Activated CD4-positive, alpha-beta T cell treated with anti-CD3 and anti-CD28 coated beads for 24 hours (primary cell): ENCODE measurements around the gene ANTXR2.
"Not testable (repeated sequence)": the region's sequence is repeated elsewhere in the genome, so short reads cannot be mapped to it uniquely, and the experiment has no call there.

Experiments
- DNase-seq, 2 donors: peaks; one replicate each; pipeline ENCODE4 v3.0.0-alpha.2; 2020; ENCODE audit warnings: low read depth in 2 of 2

Gene ANTXR2

GRCh38 chr4:79918292-79918691 is 154.7 kb downstream of the ANTXR2 start:
- no peak for DNase-seq

DNA sequence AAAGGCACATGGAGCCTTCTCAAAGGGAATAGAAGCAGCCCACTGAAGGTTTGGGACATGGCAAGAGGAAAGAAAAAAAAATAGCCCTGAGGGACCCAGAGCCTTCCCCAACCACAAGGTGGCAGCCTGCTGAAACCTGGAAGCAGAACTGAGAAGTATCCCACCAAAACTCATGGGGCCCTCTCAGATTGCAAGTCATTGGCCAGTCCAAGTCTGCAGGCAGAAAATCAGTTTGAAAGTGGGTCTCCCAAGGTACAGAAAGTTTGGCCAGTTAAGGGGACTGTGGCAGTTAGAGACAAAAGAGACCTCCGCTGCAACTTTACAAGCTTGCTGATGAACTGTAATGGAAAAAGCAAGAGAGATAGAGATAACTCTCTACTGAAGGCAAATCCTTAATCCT is 155.8 kb downstream of the ANTXR2 start:
- DNase-seq: peak; percentile 19 to 41

GRCh38 chr4:79915246-79915645 is 157.8 kb downstream of the ANTXR2 start:
- DNase-seq: no peak

DNA sequence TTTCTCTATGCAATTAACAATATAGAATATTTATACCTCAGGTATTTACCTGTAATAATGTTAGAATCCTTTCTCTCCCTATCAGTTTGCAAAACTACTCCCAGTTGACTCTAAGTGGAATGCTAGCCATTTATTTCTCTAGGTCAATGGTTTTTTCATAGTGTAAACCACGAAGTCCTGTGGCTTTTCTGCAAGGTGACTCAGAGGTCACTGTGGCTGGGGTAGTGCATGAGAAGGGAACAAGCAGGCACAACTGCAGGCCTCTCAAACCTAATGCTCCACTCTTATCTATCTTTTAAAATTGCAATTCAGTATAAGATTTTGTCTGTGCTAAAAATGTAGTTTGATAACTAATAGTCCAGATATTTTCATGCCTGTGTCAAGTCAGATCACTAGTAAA is 159.4 kb downstream of the ANTXR2 start:
- DNase-seq: no peak

DNA sequence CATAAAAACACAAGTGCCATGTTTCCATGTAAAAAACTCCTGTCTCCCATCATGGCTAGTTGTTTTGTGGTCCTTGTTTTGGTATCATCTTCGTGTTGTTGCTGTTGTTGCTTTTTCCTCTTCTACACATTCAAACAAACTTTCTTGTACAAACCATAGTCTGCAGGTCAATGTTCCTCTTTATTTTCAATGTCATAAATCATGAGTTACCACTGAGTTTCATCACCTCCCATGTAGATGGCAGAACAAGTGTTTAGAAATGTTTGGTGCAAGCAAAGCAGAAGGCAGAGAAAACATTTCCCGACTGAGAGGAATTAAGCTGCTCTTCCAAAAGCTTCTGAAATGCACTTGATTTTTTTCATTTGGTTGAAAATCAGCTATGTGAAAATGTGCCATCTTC is 166.0 kb downstream of the ANTXR2 start:
- no peak for DNase-seq

GRCh38 chr4:79906303-79906702 is 166.7 kb downstream of the ANTXR2 start:
- DNase-seq: no peak

DNA sequence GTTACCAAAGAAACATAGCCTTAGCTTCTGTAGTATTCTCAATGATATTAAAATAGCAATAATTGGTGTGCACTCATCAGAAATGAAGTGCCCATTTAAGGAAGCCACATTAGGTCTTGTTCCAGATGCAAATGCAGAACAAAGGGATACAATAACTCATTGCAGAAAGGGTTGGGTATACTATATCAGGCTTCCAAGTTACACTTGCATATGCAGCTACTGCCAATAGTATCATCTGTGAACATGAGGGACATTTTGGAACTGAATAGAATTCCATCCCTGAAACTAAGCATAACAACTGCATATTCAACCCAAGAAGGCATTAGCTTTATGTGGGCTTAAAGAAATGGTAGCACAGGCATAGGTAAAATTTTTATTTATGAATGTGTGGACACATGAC is 167.8 kb downstream of the ANTXR2 start:
- no peak for DNase-seq

- DNase-seq: no peak
These were observed 168.7 kb downstream of the ANTXR2 start for GRCh38 chr4:79904331-79904730.

DNA sequence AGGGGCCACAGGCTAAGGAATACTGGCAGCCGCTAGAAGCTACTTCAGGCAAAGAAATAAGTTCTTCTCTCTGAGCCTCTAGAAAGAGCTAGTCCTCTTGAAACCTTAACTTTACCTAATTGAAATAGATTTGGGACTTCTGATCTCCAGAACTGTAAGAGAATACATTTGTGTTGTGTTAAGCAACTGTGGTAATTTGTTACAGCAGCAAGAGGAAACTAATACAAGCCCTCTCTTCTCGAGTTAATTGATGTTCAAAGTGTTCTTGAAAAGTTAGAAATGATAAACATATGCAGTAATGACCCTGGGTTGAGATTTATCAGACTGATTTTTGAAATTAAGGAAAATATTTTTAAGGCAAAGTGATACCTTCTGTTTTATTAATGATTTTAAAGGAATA is 172.8 kb downstream of the ANTXR2 start:
- no peak for DNase-seq

DNA sequence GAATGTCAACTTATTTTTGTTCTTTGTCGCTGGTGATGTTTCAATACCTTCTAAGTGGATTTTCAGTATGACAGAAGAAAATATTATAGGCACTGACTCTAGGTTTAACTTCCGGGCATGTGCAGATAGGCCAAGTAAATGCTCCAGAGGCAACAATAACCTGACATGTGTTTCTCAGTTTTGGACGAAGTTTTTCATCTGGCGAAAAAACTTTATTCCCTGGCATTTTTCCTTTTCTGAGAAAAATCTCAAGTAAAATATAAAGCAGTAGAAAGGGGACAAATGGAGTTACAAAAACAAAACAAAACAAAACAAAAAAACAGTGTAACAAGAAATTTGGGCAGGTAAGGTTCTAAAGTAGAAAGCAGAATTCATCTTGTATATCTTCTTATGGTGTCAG is 173.5 kb downstream of the ANTXR2 start:
- DNase-seq: no peak

DNA sequence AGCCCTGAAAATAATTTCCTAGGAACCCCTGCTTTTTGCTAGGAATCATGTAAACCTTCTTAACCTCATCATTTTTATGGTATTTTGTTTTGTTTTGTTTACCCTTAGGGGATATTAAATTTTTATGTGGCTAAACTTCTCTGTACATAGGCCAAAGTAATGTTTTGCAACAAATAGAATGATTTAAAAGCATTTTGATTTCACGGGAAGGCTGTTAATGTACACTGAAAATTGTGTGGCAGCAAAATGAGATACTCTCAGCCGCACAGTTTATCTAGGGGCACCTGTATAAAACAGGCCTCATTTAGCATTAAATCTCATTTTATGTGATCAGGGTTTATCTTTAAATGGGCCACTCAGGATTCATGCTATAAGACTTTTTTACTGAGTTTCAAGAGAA is 175.0 kb downstream of the ANTXR2 start:
- no peak for DNase-seq

- no peak for DNase-seq
These were observed 175.9 kb downstream of the ANTXR2 start for GRCh38 chr4:79897174-79897573.

GRCh38 chr4:79893456-79893855 is 179.6 kb downstream of the ANTXR2 start:
- no peak for DNase-seq

GRCh38 chr4:79889026-79889425 is 184.0 kb downstream of the ANTXR2 start:
- not testable (repeated sequence) for DNase-seq

- no peak for DNase-seq
These were observed 186.5 kb downstream of the ANTXR2 start for GRCh38 chr4:79886557-79886956.

- DNase-seq: no peak
These were observed 187.0 kb downstream of the ANTXR2 start for GRCh38 chr4:79886021-79886420.

DNA sequence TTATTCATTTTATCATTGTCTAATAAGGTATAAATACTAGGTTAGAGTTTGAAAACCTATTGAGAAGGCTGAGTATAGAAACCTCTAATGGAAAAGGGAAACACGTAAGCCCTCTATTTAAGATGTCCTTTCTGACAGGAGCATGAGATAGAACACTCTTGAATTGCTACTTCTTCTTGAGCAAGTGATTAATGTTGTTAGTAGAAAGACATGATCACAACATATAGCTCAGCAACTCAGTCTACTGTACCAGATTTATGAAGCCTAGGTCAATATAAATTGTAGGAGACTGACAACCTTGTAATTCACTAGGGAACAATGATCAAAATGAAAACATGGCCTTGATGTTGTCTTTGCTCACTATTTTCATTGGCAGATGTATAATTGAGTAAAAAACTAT is 189.7 kb downstream of the ANTXR2 start:
- no peak for DNase-seq

GRCh38 chr4:79882806-79883205 is 190.2 kb downstream of the ANTXR2 start:
- no peak for DNase-seq

GRCh38 chr4:79881407-79881806 is 191.6 kb downstream of the ANTXR2 start:
- DNase-seq: no peak

DNA sequence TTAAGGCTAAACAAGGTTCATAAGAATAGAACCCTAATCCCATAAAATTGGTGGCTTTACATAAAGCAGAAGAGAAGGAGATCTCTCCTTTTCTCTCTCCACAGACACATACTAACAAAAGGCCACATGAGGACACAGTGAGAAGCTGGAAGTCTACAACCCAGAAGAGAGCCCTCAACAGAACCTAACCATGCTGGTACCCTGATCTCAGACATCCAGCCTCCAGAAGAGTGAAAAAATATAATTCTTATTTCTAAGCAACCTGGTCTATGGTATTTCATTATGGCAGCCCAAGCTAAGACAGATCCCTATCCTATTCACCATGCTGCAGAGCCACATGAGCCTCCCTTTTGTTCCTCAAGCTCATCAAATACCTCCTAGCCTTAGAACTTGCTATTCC is 195.5 kb downstream of the ANTXR2 start:
- no peak for DNase-seq

DNA sequence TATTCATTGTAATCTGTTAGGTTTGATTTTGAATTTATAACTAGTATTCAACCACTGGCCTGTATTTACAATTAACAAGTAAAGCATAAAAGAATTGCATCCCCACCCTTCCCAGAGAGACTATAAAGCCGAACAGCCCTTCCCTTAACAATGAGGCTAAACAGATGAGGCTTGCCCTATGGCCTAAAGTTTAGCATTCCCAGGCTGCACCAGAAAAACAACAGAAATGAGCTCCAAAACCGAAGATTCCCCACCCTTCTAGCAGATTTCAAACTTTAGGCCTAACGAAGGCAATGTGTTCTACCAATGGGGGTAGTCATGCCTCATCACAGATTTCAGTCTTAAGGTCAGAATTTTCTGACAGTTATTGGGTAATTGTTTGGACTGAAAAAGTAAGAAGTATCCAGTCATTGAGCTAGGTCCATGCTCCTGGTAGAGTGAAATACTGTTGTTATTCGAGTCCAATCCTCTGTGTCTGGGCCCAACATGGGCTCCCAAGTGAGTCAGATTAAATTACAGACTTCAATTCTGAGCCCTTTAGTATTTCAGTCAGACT is 197.6 kb downstream of the ANTXR2 start:
- no peak for DNase-seq

DNA sequence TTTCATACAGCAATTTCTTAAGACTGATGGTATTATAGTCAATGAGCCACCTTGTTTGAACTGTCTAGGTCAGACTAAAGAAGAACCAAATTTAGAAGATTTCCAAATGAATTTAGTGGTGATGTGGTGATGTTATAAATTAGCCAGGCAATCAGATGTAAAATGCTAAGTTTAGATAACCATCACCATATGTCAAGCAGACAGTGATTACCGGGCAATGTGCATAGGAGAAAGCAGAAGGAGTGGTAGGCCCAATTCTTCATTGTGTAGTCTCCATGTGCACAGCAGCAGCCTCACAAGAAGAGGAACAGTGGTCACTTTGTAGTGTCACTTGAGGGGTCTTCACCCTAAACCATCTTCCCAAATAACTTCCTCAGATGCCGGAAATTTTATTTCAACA is 198.8 kb downstream of the ANTXR2 start:
- no peak for DNase-seq

GRCh38 chr4:79872738-79873137 is 200.3 kb downstream of the ANTXR2 start:
- no peak for DNase-seq

- DNase-seq: no peak
These were observed 201.1 kb downstream of the ANTXR2 start for GRCh38 chr4:79871961-79872360.
